ENCODE results near the gene CCNA1.

CCNA1 gene

DNA sequence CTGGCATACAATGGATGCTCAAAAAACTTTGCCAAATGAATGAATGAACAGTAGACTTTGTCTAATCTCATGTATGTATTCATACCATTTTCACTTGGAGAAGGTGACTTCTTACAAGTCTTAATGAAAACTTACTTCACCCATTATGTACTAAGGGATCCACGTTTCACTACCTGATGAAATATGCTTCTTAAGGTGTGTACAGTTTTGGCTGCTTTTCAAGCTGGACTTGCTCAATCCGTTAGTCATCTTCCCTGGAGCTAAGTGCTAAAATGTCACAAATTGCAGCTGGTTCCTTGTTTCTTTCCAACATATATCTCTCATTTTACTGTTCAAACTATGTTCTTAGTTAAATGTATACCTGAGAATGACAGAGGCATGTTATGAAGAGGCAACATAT, 4.2 kb upstream of the CCNA1 start:
- H3K36me3 ChIP-seq (ENCODE audit: control insufficient read depth, insufficient read depth, low read length, severe bottlenecking) = no peaks in the 10 kb centered on the region
- H3K4me3 ChIP-seq (ENCODE audit: low read length) = no peak overlapping the region
- no peak overlapping the region for H3K9ac ChIP-seq (ENCODE audit: low read length)
- H3K9me3 ChIP-seq (ENCODE audit: control insufficient read depth, low read length) = peaks cover 5% of the 10 kb centered on the region
- peaks cover 24% of the 10 kb centered on the region for H3K27me3 ChIP-seq (replicated peaks; ENCODE audit: control insufficient read depth, insufficient read depth, low read length)
- DNase-seq (ENCODE audit: low read depth) = peak; percentile 39
- peaks cover 9% of the 10 kb centered on the region for H3K4me1 ChIP-seq (ENCODE audit: control insufficient read depth, insufficient read depth, low read length)

GRCh38 chr13:36430247-36431203, 1.8 kb upstream of the CCNA1 start:
- Histone ChIP-seq H3K4me3 (ENCODE audit: low read length) (no peak overlapping the region), H3K4me1 (ENCODE audit: control insufficient read depth, insufficient read depth, low read length) (peaks cover 9% of the 10 kb centered on the region), H3K36me3 (ENCODE audit: control insufficient read depth, insufficient read depth, low read length, severe bottlenecking) (no peaks in the 10 kb centered on the region), H3K27me3 (replicated peaks; ENCODE audit: control insufficient read depth, insufficient read depth, low read length) (peaks cover 25% of the 10 kb centered on the region), H3K9me3 (ENCODE audit: control insufficient read depth, low read length) (no peaks in the 10 kb centered on the region), H3K9ac (ENCODE audit: low read length) (no peak overlapping the region)
- no peak for DNase-seq (ENCODE audit: low read depth)

- no peaks in the 10 kb centered on the region for H3K36me3 ChIP-seq (ENCODE audit: control insufficient read depth, insufficient read depth, low read length, severe bottlenecking)
- H3K9me3 ChIP-seq (ENCODE audit: control insufficient read depth, low read length) = no peaks in the 10 kb centered on the region
- peaks cover 9% of the 10 kb centered on the region for H3K4me1 ChIP-seq (ENCODE audit: control insufficient read depth, insufficient read depth, low read length)
- peak overlapping the region; percentile 76 for H3K4me3 ChIP-seq (ENCODE audit: low read length)
- peaks cover 27% of the 10 kb centered on the region for H3K27me3 ChIP-seq (replicated peaks; ENCODE audit: control insufficient read depth, insufficient read depth, low read length)
- H3K9ac ChIP-seq (ENCODE audit: low read length) = no peak overlapping the region
- DNase-seq (ENCODE audit: low read depth) = peak; percentile 48
Measured at GRCh38 chr13:36431204-36432105, 840 bp upstream of the CCNA1 start.

DNA sequence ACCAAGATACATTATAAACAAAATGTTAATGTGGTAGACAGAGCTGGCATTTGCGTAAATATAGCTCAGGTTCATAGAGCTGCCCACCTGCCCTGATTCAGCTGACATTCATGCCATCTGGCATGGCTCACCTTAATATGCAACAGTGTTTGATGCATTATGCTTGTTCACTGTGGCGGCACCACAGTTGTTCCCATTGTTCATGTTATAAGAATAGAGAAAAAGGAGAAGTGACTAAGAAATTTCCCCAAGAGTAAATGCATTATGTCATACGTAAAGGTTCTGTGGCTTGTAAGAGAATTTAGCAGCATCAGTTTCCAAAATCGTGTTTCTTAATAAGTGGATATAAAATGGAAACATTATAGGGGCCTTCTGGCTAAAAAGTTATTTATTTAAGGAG, 4.5 kb downstream of the CCNA1 start:
- no peak for DNase-seq (ENCODE audit: low read depth)

DNA sequence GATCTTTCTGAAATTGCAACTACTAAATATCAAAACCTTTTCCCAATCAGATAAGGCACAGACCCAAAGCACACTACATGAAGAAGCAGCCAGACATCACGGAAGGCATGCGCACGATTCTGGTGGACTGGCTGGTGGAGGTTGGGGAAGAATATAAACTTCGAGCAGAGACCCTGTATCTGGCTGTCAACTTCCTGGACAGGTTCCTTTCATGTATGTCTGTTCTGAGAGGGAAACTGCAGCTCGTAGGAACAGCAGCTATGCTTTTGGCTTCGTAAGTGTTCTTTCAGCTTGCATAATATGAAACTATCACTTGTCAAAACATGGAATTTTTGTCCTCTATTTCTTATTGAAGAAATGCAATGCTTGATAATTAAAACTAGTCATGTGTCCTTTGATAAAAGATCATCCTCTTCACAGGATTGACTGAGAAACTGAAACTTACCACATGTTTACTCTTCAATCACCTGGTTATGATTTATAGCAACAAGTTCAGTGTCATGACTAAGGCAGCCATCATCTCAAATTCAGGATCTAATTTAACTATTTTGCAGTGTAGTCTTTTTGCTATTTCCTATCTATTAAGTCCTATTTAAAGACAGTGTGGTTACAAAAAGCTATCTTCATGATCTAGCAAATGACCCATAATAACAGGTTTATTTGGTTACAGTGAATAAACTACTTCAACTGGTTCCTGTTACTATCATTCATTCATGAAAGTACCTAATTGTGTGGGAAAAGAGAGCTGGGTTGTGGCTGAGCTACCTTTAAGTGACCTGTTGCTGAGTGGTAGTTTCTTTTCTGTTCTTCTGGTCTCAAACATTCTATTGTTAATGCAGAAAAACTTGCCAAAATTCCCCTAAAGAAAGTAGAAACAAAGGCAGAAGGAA, 6.5 kb downstream of the CCNA1 start:
- H3K27me3 ChIP-seq (replicated peaks; ENCODE audit: control insufficient read depth, insufficient read depth, low read length) = peaks cover 3% of the 10 kb centered on the region
- H3K9ac ChIP-seq (ENCODE audit: low read length) = no peak overlapping the region
- no peak overlapping the region for H3K4me3 ChIP-seq (ENCODE audit: low read length)
- DNase-seq (ENCODE audit: low read depth) = no peak
- H3K9me3 ChIP-seq (ENCODE audit: control insufficient read depth, low read length) = no peaks in the 10 kb centered on the region
- H3K36me3 ChIP-seq (ENCODE audit: control insufficient read depth, insufficient read depth, low read length, severe bottlenecking) = no peaks in the 10 kb centered on the region
- no peaks in the 10 kb centered on the region for H3K4me1 ChIP-seq (ENCODE audit: control insufficient read depth, insufficient read depth, low read length)

More for the DNA sequence above, 4.5 kb downstream of the CCNA1 start:
- peaks cover 5% of the 10 kb centered on the region for H3K27me3 ChIP-seq (replicated peaks; ENCODE audit: control insufficient read depth, insufficient read depth, low read length)
- no peaks in the 10 kb centered on the region for H3K36me3 ChIP-seq (ENCODE audit: control insufficient read depth, insufficient read depth, low read length, severe bottlenecking)
- H3K4me1 ChIP-seq (ENCODE audit: control insufficient read depth, insufficient read depth, low read length) = peaks cover 2% of the 10 kb centered on the region
- H3K9ac ChIP-seq (ENCODE audit: low read length) = no peak overlapping the region
- no peak overlapping the region for H3K4me3 ChIP-seq (ENCODE audit: low read length)
- no peaks in the 10 kb centered on the region for H3K9me3 ChIP-seq (ENCODE audit: control insufficient read depth, low read length)

DNA sequence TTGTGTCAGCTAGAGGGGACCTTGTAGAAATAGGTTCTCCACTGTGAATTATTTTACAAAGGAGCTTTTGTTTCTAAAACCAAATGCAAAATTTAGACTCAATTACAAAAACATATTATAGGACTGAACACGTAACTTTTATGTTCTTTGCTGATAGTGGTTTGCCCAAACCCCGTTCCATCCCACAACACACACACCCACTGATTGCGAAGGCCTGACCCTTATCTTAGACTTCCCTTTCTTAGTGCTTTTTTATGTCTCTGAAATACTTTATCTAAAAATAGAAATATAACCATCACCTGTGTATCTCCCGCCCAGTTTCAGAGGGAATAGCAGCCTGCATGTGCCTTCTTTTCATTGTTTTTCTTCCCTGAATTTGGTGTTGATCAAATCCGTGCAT, 13.0 kb downstream of the CCNA1 start:
- DNase-seq (ENCODE audit: low read depth) = no peak
- H3K9ac ChIP-seq (ENCODE audit: low read length) = no peak overlapping the region
- H3K9me3 ChIP-seq (ENCODE audit: control insufficient read depth, low read length) = no peaks in the 10 kb centered on the region
- H3K27me3 ChIP-seq (replicated peaks; ENCODE audit: control insufficient read depth, insufficient read depth, low read length) = peaks cover 8% of the 10 kb centered on the region
- no peaks in the 10 kb centered on the region for H3K4me1 ChIP-seq (ENCODE audit: control insufficient read depth, insufficient read depth, low read length)
- H3K36me3 ChIP-seq (ENCODE audit: control insufficient read depth, insufficient read depth, low read length, severe bottlenecking) = no peaks in the 10 kb centered on the region
- no peak overlapping the region for H3K4me3 ChIP-seq (ENCODE audit: low read length)

GRCh38 chr13:36445891-36446351, 13.6 kb downstream of the CCNA1 start:
- peak; percentile 12 for DNase-seq (ENCODE audit: low read depth)
- H3K9ac ChIP-seq (ENCODE audit: low read length) = no peak overlapping the region
- no peak overlapping the region for H3K4me3 ChIP-seq (ENCODE audit: low read length)
- no peaks in the 10 kb centered on the region for H3K9me3 ChIP-seq (ENCODE audit: control insufficient read depth, low read length)
- H3K36me3 ChIP-seq (ENCODE audit: control insufficient read depth, insufficient read depth, low read length, severe bottlenecking) = no peaks in the 10 kb centered on the region
- no peaks in the 10 kb centered on the region for H3K4me1 ChIP-seq (ENCODE audit: control insufficient read depth, insufficient read depth, low read length)
- H3K27me3 ChIP-seq (replicated peaks; ENCODE audit: control insufficient read depth, insufficient read depth, low read length) = peaks cover 8% of the 10 kb centered on the region

- no peak overlapping the region for H3K4me3 ChIP-seq (ENCODE audit: low read length)
- no peaks in the 10 kb centered on the region for H3K9me3 ChIP-seq (ENCODE audit: control insufficient read depth, low read length)
- H3K9ac ChIP-seq (ENCODE audit: low read length) = no peak overlapping the region
- H3K4me1 ChIP-seq (ENCODE audit: control insufficient read depth, insufficient read depth, low read length) = no peaks in the 10 kb centered on the region
- H3K36me3 ChIP-seq (ENCODE audit: control insufficient read depth, insufficient read depth, low read length, severe bottlenecking) = no peaks in the 10 kb centered on the region
- no peak for DNase-seq (ENCODE audit: low read depth)
- H3K27me3 ChIP-seq (replicated peaks; ENCODE audit: control insufficient read depth, insufficient read depth, low read length) = peaks cover 8% of the 10 kb centered on the region
Measured at GRCh38 chr13:36447501-36447900, 15.2 kb downstream of the CCNA1 start.

- Histone ChIP-seq H3K9ac (ENCODE audit: low read length) (no peak overlapping the region), H3K4me3 (ENCODE audit: low read length) (no peak overlapping the region), H3K27me3 (replicated peaks; ENCODE audit: control insufficient read depth, insufficient read depth, low read length) (peaks cover 8% of the 10 kb centered on the region), H3K9me3 (ENCODE audit: control insufficient read depth, low read length) (no peaks in the 10 kb centered on the region), H3K36me3 (ENCODE audit: control insufficient read depth, insufficient read depth, low read length, severe bottlenecking) (no peaks in the 10 kb centered on the region), H3K4me1 (ENCODE audit: control insufficient read depth, insufficient read depth, low read length) (no peaks in the 10 kb centered on the region)
- DNase-seq (ENCODE audit: low read depth) = no peak
Measured at GRCh38 chr13:36450534-36450933, 18.2 kb downstream of the CCNA1 start.

GRCh38 chr13:36453516-36453915, 21.2 kb downstream of the CCNA1 start:
- DNase-seq (ENCODE audit: low read depth) = peak; percentile 65
- no peaks in the 10 kb centered on the region for H3K9me3 ChIP-seq (ENCODE audit: control insufficient read depth, low read length)
- H3K36me3 ChIP-seq (ENCODE audit: control insufficient read depth, insufficient read depth, low read length, severe bottlenecking) = no peaks in the 10 kb centered on the region
- no peak overlapping the region for H3K9ac ChIP-seq (ENCODE audit: low read length)
- H3K27me3 ChIP-seq (replicated peaks; ENCODE audit: control insufficient read depth, insufficient read depth, low read length) = peaks cover under 1% of the 10 kb centered on the region
- no peaks in the 10 kb centered on the region for H3K4me1 ChIP-seq (ENCODE audit: control insufficient read depth, insufficient read depth, low read length)
- no peak overlapping the region for H3K4me3 ChIP-seq (ENCODE audit: low read length)

Data from adipocyte (in vitro differentiated cells).